ENCODE data around the gene OLR1.
A peak's percentile ranks its signal among the peaks of the same experiment; 100 is the strongest.
"Not testable (repeated sequence)": the region's sequence is repeated elsewhere in the genome, so short reads cannot be mapped to it uniquely, and the experiment has no call there.

OLR1 gene

DNA sequence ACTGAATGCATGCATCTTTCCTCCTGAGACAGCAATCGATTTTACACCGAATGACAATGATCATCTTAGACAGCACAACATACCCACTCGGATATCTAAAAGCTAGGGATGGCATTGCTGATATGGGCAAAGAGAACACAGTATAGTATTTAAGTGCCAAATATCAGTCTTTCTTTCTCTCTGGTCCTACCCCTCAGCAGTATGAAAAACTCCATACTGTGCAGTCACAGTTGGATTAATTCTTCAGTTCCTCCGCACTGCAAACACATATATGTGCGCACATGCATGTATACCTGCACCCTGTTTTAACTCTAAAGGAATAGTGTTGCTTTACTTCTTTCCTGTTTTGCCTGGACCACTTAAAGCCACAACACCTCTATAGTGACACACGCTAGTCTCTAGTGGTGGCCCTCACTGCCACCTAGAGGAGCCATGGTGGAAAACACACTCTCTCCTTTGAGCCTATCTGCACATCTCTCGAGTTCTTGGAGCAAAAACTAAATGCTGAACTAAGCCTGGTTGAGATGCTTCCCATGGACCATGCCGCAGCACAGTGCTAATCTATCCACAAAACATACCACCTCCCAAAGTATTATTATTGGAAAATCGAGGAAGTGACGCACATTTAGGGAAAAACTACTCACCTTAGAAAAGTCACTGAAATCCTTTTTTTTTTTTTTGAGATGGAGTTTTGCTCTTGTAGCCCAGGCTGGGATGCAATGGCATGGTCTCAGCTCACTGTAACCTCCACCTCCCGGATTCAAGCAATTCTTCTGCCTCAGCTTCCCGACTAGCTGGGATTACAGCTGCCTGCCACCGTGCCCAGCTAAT lies 18.8 kb upstream of the OLR1 start:
- DNase-seq = peak; percentile 6 to 58

DNA sequence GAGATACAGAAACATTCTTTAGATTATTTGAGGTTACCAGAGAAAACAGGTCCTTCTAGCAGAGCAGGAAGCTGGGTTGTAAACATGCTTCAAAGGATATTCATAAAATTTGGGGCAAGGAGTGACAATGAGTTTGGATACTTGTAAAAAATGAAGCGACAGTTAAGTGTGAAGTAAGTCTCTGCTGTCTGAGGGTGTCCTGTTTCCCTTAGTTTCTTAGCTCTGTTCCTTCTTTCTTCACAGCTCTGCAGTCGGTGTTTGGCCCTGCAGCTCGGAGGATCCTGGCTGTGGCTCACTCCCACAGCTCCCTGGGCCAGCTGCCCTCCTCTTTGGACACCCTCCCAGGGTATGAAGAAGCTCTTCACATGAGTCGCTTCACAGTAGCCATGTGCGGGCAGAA lies 17.7 kb upstream of the OLR1 start:
- no peak for DNase-seq

DNA sequence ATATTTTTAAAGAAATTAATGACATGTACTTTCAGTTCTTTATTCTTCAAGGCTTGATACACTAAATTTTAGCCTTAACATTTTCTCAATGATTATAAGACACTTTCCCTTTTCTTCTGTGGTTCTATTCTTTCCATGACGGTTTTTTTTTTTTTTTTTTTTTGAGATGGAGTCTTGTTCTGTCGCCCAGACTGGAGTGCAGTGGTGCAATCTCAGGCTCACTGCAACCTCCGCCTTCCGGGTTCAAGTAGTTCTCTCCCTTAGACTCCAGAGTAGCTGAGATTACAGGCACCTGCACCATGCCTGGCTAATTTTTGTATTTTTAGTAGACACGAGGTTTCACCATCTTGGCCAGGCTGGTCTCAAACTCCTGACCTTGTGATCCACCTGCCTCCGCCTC lies 15.0 kb upstream of the OLR1 start:
- DNase-seq = not testable (repeated sequence)

DNA sequence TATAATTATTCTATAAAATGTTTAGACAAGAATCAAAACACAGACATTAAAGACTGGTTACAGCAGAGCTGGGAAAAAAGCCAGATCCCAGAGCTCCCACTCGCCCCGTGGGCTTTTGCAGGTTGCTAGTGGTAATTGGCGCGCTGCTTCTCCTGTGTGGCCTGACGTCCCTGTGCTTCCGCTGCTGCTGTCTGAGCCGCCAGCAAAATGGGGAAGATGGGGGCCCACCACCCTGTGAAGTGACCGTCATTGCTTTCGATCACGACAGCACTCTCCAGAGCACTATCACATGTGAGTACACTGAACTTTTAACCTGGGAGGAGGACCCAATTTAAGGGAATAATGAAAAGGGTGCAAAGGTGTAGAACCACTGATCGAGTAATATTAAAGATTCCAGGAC lies 14.4 kb upstream of the OLR1 start:
- DNase-seq = no peak

DNA sequence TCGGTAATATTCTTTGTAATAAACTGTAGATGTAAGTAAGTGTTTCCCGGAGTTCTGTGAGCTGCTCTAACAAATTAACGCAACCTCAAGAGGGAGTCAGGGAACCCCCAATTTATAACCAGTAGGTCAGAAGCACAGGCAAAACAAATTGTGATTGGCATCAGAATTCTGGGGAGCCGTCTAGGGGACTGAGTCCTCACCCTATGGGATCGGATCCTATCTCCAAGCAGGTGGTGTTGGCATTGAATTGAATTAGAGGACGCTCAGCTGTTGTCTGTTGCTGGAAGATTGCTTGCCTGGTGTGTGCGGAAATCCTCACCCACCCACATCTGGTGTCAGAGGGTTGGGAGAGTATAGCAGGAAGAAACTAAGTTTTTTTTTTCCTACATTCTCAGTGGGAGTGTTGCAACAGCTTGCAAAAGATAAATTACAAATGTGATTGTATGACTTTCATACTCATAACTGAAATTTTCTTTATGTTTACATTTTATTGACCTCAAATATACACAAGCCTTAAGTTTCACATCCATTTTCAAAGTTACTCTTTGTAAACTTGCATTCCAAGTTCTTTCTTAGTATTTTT lies 12.4 kb upstream of the OLR1 start:
- no peak for DNase-seq

DNA sequence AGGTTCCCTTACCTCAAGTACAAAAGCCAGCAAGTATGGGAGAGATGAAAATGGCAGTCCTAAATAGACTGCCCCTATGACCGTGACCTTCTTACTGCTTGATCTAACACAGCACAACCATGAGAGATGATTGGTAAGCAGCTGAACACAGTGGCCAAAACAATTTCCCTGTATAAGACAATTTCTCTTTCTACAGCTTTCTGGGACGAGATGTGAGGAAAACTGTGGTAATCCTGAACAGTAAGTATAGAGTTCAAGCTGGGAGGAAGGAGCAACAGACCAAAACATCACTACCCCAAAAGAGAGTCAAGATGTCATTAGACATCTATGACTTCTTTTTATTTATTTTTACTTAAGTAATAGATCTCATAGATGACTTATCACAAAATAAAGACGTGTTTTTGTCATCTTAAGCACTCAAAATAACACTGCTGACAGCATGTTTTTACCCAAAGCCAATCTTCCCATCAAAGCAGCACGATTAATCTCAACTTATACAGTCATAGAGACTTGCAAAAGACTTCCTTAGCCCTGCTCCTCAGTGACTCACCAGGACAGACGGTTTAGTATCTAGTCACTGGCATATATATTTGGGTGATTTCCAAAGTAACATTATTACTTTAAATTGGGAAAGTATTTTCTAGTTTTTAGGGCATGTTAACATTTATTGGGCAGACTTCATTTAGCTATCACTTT lies 10.6 kb upstream of the OLR1 start:
- DNase-seq = no peak

DNA sequence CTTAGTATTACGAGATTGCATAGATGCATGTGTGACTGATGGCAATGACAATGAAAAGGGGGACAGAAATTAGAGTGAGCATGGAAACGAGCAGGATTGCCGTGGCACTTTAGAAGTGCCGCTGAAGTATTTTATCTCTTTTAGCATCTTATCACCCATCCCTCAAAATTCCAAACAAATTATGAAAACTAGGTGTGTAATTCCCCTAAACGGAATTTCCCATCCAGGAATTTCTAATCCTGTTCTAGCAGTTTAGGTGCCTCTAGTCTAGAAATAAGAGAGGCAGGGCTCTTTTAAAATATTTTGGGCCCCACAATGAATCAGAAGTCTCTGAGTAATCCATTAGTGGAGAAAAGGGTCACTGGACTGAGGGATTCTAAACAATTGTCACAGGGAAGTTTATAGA lies 7.8 kb upstream of the OLR1 start:
- DNase-seq = no peak

DNA sequence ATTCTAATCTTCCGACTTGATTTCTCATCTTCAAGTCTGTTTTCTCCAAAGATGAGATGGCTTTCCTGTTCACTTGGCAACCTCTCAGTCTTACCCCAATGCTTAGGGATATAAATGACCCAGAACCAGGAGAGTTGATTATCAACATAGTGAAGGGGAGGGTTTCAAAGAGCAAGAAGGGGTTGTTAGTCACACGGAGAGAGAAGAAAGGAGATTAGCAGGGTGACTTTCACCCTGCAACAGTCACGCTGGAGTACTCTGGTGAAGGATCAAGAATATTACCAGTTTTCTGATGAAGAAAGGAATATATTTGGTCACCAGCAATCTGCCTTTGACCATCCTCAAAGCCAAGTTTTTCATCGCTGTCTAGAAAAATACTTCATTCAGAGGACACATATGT lies 6.9 kb upstream of the OLR1 start, which contains the start of gene TMEM52B:
TSS of gene TMEM52B (plus strand) at position 212 of the 400 bp plus-strand sequence. CDS start 543 bp downstream, outside the sequence.
- no peak for DNase-seq

DNA sequence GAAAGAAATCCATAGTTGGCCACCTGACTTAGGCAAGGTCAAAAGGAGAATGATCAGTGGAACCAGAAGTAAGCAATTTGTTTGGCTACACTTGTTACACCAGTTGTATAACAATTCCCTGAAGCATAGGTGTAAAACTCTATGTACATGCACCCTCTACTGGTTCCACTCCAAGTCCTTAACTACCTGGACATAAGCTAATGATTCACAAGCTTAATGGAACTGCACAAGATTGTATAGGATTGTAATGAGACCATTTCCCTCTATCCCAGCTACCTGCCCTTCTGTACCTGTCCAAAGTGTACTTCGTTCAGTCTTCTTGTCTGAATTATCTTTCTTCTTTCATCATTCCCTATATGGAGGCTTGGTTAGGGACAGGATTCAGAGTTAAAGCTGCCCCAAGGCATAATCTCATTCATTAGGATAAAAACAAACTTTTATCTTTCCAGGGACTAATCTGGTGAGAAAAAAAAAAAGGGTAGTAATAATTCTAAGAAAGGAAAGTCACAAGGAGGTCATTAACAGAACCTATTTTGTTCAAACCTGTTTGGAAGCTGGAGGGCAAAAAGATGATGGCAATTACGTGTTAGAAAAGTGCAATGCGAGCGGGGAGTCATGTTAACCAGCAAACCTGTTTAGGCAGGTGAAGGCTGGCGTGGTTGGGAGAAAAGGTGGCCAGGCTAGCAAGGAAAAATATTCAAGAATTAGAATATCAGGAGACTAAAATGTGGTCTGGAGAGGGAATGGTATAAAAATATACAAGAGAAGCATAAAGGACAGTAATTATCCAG lies 4.1 kb upstream of the OLR1 start:
- no peak for DNase-seq

DNA sequence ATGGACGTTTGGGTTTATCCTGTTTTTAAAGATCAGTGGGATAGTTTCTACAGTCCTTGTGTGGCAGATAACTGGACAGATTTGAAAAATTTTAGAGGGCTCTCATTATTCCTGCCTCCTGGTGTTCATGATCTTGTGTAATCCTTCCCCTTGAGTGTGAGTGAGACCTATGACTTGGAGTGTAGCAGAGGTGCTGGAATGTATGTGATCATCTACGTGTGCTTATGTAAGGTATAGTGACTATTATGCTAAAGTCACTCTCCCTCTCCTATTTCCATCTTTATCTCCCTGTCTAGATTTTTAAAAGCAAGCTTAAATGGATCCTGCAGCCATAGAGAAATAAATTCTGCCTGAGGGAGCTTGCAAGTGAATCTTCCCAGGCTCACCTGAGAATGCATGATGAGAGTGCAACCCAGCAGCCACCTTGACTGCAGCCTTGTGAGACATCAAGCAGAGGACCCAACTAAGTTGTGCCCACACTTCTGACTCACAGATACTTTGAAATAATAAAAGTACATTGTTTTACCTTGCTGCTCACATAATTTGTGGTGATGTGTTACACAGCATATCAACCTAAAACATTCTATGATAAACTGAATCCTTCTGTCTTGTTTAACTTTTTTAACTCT lies 3.2 kb upstream of the OLR1 start:
- DNase-seq = no peak

DNA sequence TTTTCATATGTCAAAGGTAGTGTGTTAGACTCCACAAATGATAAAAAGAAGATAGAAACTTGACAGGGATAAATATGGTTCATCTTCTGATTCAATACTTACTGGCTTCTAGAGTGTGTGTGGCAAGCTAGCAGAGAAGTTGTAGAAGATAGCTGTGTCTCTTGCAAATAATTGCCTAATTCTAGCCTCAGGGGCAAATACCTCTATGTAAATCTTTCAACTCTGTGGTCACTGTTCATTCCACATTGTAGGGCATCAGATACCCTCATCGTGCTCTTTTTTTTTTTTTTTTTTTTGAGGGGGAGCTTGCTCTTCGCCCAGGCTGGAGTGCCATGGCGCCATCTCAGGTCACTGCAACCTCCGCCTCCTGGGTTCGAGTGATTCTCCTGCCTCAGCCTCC lies 1.7 kb downstream of the OLR1 start:
- no peak for DNase-seq

DNA sequence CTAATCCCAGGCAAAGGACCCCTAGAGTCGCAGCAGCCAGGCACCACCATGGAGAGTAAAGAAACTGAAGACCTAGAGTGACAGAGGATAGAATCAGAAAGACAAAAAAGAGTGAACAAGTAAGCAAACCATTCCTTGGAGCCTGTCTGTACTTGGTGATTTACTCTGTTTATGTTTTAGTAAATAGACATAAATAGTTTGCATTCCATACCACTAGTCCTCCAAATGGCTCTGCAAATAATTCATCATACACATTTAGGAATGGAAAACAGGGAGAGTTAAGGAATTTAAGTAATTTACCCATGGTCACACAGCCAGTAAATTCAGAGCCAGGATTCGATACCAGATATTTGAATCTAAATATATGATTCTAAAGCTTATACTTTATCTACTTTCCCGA lies 2.8 kb downstream of the OLR1 start:
- DNase-seq = no peak

DNA sequence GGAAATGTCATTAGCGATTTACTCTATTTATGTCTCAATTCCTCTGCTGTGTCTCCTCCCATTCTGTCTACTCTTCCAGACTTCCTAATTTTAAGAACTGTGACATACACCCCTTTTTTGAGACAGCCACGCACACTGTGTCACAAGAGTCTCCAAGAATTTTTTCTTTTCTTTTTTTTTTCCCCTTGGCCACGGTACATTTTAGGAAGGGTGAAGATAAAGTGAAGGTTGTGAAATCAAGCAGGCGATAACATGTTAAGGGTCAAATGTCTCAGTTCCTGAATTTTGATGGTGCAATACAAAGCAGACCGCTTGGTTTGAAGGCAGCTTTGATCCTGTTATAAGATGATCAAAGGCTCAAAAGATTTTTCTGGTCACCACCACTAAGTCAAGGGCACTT lies 4.3 kb downstream of the OLR1 start:
- DNase-seq = no peak

DNA sequence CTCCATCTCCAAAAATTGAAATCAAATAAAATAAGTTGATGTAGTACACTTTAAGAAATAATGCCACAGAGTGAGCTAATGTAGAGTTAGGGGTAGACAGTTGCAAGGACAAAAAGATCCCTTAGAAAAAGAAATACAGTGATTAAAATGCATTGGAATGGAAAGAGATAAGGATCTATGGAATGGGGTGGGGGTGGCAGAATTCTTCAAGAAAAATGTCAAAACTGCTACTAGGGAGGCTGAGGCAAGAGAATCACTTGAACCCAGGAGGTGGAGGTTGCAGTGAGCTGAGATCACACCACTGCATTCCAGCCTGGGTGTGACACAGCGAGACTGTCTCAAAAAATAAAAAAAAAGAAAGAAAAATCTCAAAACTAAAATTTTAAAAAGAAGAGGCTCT lies 6.5 kb downstream of the OLR1 start:
- DNase-seq = no peak

DNA sequence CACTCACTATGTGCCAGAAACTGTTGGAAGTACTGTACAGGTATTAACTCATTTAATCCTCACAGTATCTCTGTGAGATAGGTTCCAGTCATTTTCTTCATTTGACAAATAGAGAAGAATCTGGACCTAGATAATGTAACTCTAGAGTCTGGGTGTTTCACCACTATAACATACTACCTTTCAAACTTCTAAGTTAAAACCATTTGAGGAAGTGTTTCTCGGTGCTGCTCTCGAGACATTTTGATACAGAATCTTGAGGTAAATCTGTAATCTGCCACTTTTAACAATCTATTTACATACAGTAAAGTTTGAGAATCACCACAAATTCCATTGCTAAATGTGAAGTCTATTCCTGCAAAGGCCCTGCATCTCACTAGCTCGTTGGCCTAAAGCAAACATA lies 8.8 kb downstream of the OLR1 start:
- DNase-seq = no peak

DNA sequence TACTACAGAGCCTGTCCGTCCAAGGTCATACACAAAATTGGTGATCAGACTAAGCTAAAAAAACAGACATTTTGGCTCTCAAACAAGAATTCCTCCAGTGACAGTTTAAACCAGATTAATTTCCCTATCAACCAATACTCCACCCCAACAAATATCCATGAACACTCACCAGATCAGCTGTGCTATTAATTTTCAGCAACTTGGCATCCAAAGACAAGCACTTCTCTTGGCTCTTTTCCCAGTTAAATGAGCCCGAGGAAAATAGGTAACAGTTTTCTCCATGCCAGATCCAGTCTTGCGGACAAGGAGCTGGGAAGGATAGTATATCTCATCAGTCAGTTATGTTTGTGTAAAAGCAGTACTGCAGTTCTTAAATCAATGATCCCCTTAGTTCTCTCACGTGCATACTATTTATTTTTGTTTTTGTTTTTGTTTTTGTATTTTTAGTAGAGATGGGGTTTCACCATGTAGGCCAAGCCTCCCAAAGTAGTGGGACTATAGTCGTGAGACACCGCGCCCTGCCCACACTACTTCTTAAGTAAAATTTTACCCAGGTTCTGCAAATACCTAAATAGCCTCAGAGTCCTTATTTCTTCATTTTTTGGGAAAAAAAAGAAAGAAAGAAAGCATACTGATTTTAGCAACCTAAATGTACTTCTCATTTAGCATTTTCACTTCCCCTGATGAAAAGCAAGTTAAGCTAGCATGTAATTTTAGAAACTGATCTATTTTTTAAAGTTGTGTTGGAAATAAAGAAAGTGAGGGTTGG lies 11.1 kb downstream of the OLR1 start:
- DNase-seq = no peak

DNA sequence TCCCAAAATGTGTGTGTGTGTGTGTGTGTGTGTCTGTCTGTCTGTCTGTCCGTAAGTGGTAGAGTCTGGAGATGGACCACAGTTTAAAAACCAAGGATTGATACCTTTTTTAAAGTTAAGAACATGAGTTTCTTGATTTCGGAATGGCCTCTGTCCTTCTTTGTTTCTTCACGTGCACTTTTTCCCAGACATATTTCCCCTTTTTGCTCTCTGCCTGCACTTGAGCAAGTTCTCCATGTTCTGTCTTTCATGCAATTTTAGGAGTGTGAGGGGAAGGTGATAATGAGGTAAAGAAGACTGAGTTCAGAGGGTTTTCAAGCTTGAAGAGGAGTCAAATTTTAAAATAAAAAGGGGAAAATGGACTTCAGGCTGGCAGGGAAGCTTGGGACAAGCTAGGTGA lies 12.7 kb downstream of the OLR1 start:
- DNase-seq = no peak

DNA sequence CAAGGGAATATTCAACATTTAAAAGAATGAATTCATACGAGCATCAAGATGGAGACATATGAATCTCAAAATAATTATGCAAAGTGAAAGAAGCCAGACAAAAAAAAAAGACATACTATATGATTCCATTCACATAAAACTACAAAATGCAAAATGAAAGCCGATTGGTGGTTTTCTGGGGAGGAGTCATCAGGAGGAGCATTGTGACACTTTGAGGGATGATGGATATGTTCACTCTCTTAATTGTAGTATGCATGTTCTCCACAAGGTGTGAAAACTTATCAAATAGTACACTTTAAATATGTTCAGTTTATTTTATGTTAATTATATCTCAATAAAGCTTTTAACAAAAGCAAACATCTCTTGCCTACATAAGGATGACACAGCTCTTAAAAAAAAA lies 13.5 kb downstream of the OLR1 start:
- DNase-seq = no peak

DNA sequence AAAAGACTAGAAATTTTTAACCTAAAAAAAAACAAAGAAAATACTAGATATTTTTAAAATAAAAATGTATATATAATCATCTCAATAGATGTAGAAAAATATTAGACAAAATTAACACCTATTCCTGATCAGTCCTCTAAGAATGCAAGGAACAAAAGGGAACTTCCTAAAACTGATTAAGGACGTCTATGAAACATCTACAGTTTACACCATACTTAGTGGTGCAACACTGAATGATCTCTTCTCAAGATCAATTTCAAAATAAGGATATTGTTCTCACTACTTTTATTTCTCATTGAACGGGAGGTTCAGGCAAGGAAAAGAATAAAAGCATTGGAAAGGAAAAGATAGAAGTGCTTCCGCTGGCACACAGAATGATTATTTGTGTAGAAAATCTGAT lies 16.0 kb downstream of the OLR1 start:
- DNase-seq = no peak

DNA sequence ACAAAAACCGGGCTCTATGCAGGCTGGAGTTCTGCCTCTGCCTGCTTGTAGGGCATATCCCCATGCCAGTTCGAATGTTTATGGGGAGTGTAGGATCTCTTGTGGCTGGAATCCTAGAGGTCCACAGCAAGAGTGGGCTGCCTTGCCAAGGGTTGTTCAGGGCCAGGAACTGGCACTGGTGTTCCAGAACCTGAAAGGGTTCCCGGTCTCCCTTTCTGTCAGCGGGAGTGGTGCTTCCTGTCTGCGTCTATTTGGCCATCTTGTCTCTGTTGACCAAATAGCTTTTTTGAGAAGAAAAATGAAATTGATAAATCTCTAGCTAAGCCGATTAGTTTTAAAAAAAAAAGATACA lies 17.8 kb downstream of the OLR1 start:
- DNase-seq = no peak

DNA sequence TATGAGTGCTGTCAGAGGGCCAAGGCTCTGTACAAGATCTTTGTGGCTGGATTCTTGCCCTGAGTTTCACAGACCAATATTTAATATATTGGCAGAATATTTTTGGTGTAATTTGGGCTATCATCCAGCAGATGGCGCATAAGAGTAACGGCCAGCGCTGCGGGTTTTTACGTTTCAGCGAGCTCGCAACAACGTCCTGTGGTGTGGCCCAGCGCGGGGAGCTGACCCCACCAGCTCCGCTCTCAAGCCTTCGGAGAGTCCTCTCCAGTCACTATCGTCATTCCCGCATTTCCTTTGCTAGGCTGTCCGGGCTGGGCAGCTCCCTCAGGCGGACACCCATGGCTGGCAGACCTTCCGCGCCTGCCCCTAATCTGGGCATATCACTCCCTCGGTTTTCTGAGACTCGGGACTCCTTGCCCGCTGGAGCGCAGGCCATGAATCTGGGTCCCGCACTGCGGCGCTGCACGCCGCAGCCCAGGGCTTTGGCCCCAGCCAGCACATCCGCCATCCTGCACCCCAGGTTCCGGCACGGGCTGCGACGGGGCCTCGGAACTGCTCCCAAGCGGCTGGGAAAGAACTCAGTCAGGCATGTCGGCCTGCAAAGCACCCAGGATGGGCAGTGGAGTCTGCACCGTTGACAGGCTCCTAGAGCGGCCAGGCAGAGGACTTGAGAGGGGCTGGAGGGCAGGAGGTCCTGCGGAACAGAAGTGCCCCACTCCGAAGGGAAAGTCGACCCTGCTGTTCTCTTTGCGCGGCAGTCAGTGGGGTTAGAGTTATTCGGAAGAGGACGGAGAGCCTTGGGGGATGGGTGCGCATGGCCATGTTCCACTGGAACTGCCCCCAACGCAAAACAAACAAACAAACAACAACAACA lies 18.4 kb downstream of the OLR1 start:
- peak; percentile 42 to 52 for DNase-seq
